ENCODE data around the gene SLC25A1.
A peak's percentile ranks its signal among the peaks of the same experiment; 100 is the strongest.
"Not testable (repeated sequence)": the region's sequence is repeated elsewhere in the genome, so short reads cannot be mapped to it uniquely, and the experiment has no call there.

Gene SLC25A1

GRCh38 chr22:19204640-19205039 is 26.1 kb upstream of the SLC25A1 start:
- no peak for TF ChIP-seq CTCF (IDR thresholded peaks at IDR 0.05)
- H3K9me3 Mint-ChIP-seq = no peaks in the 10 kb centered on the region
- peaks cover 4% of the 10 kb centered on the region for H3K36me3 Mint-ChIP-seq (ENCODE audit: low read depth)
- peaks cover 5% of the 10 kb centered on the region for H3K4me1 Mint-ChIP-seq
- peaks cover 4% of the 10 kb centered on the region for H3K27me3 Mint-ChIP-seq (ENCODE audit: low read depth, poor library complexity)
- no peak for DNase-seq
- no peak overlapping the region for H3K4me3 Mint-ChIP-seq
- no peak overlapping the region for H3K27ac Mint-ChIP-seq

DNA sequence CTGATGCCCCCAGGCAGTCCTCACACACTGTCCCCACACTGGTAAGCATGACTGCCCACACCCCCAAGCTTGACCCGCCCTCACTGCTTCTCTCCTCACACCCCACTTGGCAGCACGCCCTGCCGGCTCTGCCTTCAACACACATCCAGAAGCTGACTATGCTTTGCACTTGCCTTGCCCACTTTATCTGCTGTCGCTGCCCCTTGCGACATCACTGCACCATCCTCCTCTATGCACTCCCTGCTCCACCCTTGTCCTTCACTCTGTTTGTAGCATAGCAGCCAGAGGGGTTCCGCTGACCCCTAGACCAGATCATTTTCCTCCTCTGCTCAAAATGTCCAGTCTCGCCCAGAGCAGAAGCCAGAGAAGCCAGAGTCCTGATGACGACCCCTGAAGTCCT is 25.3 kb upstream of the SLC25A1 start:
- H3K9me3 Mint-ChIP-seq = no peaks in the 10 kb centered on the region
- H3K4me1 Mint-ChIP-seq = peaks cover 5% of the 10 kb centered on the region
- peak overlapping the region; percentile 3 for H3K27ac Mint-ChIP-seq
- no peak for TF ChIP-seq CTCF (IDR thresholded peaks at IDR 0.05)
- DNase-seq = no peak
- H3K36me3 Mint-ChIP-seq (ENCODE audit: low read depth) = no peaks in the 10 kb centered on the region
- H3K27me3 Mint-ChIP-seq (ENCODE audit: low read depth, poor library complexity) = peaks cover 4% of the 10 kb centered on the region
- H3K4me3 Mint-ChIP-seq = no peak overlapping the region

DNA sequence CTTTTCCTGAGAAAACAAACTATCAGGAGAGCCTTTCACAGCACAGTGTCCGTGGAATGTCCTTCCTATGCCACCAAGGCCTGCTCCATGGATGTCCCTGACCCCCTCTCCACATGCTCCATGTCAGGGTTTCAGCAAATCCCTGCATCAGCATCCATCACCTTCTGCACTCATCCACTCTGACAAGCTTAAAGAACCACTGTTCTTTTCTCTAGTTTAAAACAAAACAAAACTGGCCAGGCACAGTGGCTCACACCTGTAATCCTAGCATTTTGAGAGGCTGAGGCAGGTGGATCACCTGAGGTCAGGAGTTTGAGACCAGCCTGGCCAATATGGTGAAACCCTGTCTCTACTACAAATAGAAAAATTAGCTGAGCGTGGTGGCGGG is 24.3 kb upstream of the SLC25A1 start:
- not testable (repeated sequence) for H3K9me3 Mint-ChIP-seq; H3K4me1 Mint-ChIP-seq; H3K4me3 Mint-ChIP-seq; H3K27ac Mint-ChIP-seq; H3K36me3 Mint-ChIP-seq (ENCODE audit: low read depth); DNase-seq; H3K27me3 Mint-ChIP-seq (ENCODE audit: low read depth, poor library complexity)

DNA sequence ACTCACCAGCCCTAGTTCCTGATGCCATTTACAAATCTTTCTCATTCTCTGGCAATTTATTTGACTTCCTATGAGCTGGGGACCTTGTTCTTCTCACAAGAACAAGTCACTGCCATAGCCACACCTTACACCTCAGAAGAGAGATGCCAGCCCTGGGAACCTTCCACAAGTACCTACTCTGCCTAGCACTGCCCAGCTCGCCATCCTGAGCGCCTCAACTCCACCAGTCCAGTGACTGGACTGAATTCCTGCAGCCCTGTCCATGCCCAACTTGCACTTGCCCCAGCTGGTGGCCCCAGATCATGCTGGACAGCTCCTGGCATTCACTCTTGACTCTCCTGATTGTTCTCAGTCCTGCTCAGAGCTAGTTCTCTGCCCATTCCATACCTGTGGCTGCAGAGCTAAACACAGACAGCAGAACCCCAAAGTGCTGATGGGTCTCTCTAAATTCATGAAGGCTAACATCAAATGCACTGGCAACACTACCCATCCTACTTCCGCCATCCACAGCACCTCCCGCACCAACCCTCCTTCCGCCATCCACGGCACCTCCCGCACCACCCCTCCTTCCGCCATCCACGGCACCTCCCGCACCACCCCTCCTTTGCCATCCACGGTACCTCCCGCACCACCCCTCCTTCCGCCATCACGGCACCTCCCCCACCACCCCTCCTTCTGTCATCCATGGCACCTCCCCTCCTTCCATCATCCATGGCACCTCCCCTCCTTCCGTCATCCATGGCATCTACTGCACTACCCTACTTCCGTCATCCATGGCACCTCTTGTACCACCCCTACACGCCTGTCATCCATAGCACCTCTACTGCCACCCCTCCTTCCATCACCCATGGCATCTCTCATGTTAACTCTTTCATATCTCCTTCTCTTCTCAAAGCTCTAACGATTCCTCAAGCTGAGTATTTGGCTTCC is 23.6 kb upstream of the SLC25A1 start:
- Mint-ChIP-seq H3K4me3 (no peak overlapping the region), H3K27ac (no peak overlapping the region), H3K36me3 (ENCODE audit: low read depth) (no peaks in the 10 kb centered on the region), H3K27me3 (ENCODE audit: low read depth, poor library complexity) (peaks cover 7% of the 10 kb centered on the region), H3K9me3 (no peaks in the 10 kb centered on the region), H3K4me1 (peaks cover 6% of the 10 kb centered on the region)
- TF ChIP-seq CTCF (IDR thresholded peaks at IDR 0.05) = no peak
- DNase-seq = no peak

GRCh38 chr22:19201130-19201868 is 22.8 kb upstream of the SLC25A1 start:
- Mint-ChIP-seq H3K9me3 (no peaks in the 10 kb centered on the region), H3K4me3 (no peak overlapping the region), H3K27me3 (ENCODE audit: low read depth, poor library complexity) (peaks cover 7% of the 10 kb centered on the region), H3K4me1 (peaks cover 10% of the 10 kb centered on the region), H3K27ac (no peak overlapping the region), H3K36me3 (ENCODE audit: low read depth) (no peaks in the 10 kb centered on the region)
- DNase-seq = no peak
- TF ChIP-seq CTCF (IDR thresholded peaks at IDR 0.05) = no peak

DNA sequence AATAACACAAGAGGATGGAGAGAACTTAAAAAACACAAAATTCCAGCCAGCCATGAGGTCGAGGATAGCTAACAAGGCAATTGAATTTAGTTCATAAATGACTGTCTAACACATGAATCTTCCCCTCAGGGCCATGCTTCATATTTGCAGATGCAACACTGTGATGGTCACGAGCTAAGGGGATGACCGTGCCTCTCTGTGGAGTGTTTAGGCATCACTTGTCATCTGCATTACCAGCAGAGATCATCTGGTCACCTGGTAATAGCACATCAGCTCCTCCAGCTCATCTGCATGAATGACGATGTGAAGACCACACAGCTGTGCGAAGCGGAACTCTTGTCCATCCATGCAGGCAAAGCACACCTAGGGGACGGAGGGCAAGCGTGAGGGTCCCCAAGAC is 20.9 kb upstream of the SLC25A1 start:
- H3K36me3 Mint-ChIP-seq (ENCODE audit: low read depth) = peaks cover 5% of the 10 kb centered on the region
- no peaks in the 10 kb centered on the region for H3K9me3 Mint-ChIP-seq
- H3K4me3 Mint-ChIP-seq = no peak overlapping the region
- peaks cover 10% of the 10 kb centered on the region for H3K4me1 Mint-ChIP-seq
- no peak overlapping the region for H3K27ac Mint-ChIP-seq
- no peak for TF ChIP-seq CTCF (IDR thresholded peaks at IDR 0.05)
- peaks cover 6% of the 10 kb centered on the region for H3K27me3 Mint-ChIP-seq (ENCODE audit: low read depth, poor library complexity)
- DNase-seq = no peak
